HG02870 (cell line): Measurements from ENCODE around the gene DCDC1.

ENCODE experiments used
- ATAC-seq: cut with Tn5 transposase; IDR thresholded peaks from one replicate; pipeline ENCODE4 v1.9.1; 2021; ENCODE audit warnings: mild to moderate bottlenecking, moderate library complexity; ENCODE audit not compliant: unreplicated experiment

DCDC1 gene

GRCh38 chr11:30917859-30918478 is 451.6 kb downstream of the DCDC1 start:
- ATAC-seq: peak; percentile 55

DNA sequence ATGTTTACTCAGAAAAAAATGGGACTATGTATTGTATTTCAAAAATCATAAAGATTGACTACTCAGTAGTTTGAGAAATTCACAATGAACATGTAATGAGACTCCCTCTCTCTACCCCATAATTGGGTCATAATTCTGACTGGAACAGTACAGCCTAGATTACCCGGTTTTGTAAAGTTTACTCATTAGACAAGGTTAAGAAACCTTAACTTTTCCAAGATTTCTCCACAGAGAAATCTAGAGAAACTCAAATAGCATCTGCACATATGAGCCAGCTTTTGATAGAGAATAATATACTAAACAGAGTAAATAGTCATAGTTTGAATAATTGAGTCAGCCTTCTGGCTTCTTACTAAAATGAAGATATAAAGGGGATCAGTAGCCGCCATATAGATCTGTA is 452.3 kb downstream of the DCDC1 start:
- ATAC-seq: no peak

GRCh38 chr11:30916764-30917163 is 452.8 kb downstream of the DCDC1 start:
- ATAC-seq: no peak

GRCh38 chr11:30914143-30914762 is 455.3 kb downstream of the DCDC1 start:
- peak; percentile 62 for ATAC-seq

- no peak for ATAC-seq
Observed at GRCh38 chr11:30911247-30911646, 458.3 kb downstream of the DCDC1 start.

DNA sequence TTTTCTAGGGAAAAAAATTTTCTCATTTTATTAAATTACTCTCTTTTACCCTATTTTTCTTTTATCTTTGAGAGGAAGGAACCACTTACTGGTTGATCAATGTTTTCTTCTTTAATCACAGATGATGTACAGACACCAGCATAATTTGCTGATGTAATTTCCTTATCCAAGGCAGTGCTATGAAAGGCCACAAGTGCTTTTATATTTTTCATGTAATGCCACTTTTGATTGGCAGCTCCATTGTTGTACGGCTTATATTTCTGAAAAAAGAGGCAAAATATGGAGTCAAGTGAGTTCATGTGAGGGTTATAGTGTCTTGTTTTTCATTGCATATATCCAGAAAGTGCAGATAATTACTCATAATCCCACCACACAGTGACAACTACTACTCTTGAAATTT is 460.7 kb downstream of the DCDC1 start:
- ATAC-seq: no peak

- ATAC-seq: no peak
Observed at GRCh38 chr11:30908272-30908671, 461.3 kb downstream of the DCDC1 start.

- peak; percentile 63 for ATAC-seq
Observed at GRCh38 chr11:30902929-30903328, 466.6 kb downstream of the DCDC1 start.

DNA sequence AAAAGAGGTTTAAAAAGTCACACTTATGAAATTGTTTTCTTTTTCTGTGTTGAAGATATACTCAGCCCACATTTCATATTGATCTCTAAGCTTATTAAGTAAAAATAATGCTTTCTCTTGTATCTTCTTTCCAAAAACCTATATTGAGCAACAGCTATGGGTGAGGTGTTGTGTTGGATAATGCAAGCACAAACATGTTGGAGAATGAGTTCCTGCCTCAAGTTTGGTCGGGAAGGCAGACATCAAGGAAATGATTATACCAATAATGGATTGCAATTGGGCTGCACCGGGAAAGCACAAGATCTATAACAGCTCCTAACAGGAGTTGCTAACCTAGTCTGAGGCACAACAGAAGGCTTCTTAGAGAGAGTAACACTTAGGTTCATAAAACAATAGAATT is 474.5 kb downstream of the DCDC1 start:
- ATAC-seq: no peak

GRCh38 chr11:30893318-30893717 is 476.2 kb downstream of the DCDC1 start:
- ATAC-seq: no peak

DNA sequence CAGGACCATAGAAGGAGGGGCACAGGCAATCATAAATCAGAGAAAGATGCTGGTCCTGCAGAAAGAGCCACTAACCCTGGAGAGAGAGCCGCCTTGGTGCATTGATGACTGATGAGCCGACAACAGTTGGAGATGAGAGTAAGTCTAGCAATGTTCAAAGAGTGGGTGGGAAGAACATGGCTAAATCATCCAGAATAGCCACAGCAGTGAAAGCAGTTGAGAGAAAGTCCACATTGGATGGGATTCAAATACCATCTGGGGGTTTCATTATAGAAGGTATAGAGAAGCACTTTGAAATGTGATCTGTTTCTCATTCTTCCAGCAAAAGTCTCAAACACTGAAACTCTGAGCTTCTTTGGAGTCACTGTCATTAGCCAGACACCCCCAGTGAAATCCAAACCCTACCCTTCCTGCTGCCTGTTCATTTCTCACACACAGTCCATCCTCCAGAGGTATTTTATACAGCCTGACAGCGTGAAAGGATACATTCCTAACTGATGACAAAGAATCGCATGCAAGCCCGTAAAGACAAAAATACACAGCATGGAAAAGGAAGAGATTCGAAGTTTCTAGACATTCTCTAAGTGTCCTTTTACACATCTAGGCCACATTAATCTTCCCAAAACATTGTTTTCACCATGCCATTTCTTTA is 480.3 kb downstream of the DCDC1 start:
- ATAC-seq: no peak

GRCh38 chr11:30879322-30880005 is 490.1 kb downstream of the DCDC1 start:
- no peak for ATAC-seq

DNA sequence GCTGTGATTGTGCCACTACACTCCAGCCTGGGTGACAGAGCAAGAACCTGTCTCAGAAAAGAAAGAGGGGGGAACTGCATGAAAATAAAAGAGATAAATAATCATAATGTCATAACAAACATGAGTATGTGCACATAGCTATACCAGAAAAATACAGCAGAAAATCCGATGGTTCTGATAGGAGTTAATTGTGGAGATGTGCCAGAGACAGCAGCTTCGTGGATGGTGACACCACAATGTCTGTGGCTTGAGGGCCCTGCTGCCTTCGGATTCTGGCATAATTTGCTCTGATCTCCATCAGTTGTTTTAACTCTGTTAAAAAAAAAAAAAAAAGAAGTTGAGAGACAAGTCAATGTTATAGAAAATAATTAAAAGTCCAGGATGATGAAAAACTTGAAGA is 491.1 kb downstream of the DCDC1 start:
- no peak for ATAC-seq

DNA sequence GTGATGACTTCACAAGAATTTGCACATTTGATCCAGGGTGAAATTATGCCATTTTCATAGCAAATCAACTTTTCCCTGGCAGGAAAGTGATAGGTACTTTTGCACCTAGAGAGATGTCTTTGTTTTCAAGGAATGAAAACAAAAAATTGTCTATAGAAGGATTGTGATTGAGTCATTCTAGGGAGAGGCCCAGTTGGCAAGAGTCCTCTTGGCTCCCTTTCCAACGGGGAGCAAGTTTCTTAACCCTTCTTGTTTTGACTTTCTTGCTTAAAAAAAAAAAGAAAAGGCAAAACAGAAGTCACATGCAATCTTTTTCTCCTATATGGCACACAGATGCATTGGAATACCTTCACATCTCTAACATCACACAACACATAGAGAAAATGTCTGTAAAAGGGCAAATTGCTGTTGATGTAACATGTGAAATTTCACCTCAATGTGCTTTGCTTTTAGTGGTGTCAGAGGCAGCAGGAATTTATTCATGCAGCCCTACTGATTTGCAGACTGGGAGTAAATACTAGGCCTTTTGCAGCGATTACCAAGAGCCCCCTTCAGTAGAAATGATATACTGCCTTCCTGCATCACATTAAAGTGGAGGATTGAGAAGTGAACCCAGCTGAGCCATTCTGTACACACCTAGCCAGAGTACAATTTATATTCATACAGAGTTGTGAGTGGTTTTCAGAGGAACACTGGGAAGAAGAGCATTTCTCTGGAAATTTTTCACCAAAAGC is 492.7 kb downstream of the DCDC1 start:
- no peak for ATAC-seq

DNA sequence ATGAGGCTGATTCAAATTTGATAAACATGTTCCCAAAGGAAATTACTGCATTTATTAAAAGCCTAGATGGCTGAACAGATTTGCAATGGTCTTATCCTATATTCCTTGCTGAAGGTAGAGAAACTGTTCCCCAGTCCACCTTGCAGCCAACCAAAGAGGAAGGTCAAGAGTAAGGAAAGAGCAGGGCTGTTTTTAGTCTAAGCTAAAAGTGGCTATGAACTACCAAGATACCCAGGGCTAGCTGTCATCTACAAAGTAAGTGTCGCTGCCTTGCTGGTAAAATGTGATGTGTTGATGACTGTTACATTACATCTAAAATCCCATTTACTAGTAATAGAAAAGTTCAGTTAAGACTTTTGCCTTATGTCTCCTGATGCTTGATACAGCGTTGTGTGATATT is 493.3 kb downstream of the DCDC1 start:
- no peak for ATAC-seq

GRCh38 chr11:30875806-30876205 is 493.7 kb downstream of the DCDC1 start:
- ATAC-seq: no peak

DNA sequence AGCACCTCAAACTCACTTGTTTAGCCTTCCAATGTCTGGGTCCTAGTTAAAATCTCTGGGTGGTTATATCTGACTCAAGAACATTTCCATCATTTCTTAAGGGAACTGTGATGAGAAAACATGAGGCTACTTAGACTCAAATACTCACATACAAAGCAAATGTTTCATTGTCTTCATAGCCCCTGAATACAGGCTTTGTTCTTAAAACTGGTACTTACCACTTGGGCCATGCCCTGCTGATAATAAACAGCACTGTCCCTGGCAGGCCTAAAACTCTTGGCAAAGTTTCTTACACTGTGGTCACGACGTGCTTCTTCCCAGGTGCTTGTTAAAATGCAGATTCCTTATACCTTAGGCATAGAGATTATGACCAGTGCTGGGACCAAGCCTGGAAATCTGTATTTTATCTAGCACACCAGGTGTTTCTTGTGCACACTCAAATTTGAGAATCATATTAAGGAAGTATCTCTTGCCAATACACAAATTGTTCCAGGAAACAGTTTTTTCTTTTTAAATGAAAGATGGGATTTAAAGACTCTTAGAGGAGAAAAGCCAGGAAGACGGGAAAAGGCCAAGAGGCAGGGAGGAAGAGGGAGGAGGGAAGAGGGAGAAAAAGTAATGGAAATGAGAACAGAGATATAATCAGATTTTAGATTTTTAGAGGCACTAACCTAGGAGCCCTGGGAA is 495.5 kb downstream of the DCDC1 start:
- no peak for ATAC-seq

DNA sequence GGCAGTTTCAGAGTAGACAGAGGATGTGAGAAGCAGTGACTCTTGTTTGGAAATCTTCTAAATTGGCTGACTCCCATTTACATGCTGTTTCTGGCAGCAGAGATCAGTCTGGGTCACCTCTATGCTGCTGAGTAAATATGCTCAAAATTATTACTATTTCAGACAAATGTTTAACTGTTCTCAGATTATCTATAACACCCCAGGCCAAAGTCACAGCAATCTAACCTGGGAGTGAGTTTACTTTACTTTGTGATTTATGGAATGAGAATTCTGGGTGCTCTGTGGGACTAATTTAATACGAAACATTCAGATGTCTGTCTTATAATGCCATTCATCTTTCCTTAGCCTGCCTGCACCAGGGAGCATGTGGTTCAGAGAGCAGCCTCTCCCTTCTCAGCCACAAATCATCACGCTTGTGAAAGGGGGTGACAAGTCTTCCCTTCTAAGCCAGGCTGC is 500.9 kb downstream of the DCDC1 start:
- ATAC-seq: no peak

- no peak for ATAC-seq
Observed at GRCh38 chr11:30863209-30863608, 506.3 kb downstream of the DCDC1 start.

- no peak for ATAC-seq
Observed at GRCh38 chr11:30861531-30861930, 508.0 kb downstream of the DCDC1 start.

DNA sequence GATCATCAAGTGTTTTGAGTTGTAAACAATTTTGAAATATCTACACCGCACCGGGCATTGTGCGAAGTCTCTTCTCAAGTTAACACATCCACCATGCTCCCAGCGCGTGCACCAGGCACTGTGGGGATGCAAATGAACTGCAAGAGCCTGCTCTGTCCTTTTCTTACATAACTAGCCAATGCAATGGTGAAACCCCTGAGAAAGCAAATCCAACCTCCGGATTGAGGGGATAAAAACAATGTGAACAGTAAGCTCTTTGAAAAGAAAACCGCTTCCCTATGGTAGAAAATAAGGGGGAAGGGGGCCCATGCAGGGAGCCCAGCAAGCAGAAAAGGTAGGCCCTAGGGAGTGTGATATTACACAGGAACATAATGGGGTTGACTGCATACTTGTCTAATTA is 508.5 kb downstream of the DCDC1 start:
- ATAC-seq: no peak
